Measurements from ENCODE around the gene HDAC4.

DNA sequence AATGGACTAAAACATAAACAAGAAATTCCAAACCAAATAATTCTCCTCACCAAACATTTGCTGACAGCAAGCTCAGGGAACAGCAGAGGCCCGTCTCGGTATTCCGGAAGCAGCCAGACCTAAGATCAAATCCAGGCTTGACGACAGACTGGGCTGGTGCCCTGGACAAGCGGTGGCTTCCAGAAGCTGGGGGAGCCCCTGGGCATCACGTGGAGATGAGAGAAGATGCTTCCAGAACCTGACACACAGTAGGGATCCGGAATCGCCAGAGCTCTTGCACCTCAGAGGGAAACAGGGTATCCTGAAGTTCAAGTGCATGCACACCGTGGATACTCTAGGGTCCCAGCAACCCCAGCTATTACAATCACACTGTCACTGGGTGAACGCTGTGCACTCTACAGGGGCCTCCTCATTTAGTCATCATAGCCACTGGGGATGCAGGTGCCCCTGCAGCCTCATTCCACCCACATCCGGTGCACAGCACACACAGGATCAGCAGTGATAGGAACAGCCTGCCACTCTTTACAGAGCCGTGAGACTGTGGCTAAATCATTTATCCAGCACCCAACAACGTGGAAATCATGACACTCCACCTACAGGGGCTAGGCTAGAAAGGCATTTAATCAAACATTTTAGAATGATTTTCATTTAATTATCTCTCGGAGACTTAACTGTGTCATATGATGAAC lies 102.6 kb downstream of the HDAC4 start:
- no peak for TF ChIP-seq SUZ12 (IDR thresholded peaks at IDR 0.05; ENCODE audit: low read length)
- no peak for TF ChIP-seq POLR2A (IDR thresholded peaks at IDR 0.05; ENCODE audit: control extremely low read depth in 1 of 2, low read depth in 2 of 2, low read length in 2 of 2)
- TF ChIP-seq, protein P1, sequence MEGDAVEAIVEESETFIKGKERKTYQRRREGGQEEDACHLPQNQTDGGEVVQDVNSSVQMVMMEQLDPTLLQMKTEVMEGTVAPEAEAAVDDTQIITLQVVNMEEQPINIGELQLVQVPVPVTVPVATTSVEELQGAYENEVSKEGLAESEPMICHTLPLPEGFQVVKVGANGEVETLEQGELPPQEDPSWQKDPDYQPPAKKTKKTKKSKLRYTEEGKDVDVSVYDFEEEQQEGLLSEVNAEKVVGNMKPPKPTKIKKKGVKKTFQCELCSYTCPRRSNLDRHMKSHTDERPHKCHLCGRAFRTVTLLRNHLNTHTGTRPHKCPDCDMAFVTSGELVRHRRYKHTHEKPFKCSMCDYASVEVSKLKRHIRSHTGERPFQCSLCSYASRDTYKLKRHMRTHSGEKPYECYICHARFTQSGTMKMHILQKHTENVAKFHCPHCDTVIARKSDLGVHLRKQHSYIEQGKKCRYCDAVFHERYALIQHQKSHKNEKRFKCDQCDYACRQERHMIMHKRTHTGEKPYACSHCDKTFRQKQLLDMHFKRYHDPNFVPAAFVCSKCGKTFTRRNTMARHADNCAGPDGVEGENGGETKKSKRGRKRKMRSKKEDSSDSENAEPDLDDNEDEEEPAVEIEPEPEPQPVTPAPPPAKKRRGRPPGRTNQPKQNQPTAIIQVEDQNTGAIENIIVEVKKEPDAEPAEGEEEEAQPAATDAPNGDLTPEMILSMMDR (IDR thresholded peaks at IDR 0.05; ENCODE audit: control extremely low read depth in 1 of 3, insufficient read depth in 1 of 3, low read depth in 1 of 3, low read length in 3 of 3), result no peak
- TF ChIP-seq BRCA1 (IDR thresholded peaks at IDR 0.05; ENCODE audit: low read depth, low read length), result no peak
- no peak for TF ChIP-seq EGR1 (IDR thresholded peaks at IDR 0.05; ENCODE audit: borderline replicate concordance, low read depth, low read length)
- no peak for TF ChIP-seq CREB1 (IDR thresholded peaks at IDR 0.05)
- TF ChIP-seq SIN3A (conservative IDR thresholded peaks at IDR 0.05 in 1 of 2, IDR thresholded peaks at IDR 0.05 in 1 of 2; ENCODE audit: low read depth in 1 of 2, low read length in 2 of 2), result no peak
- TF ChIP-seq YY1 (IDR thresholded peaks at IDR 0.05; ENCODE audit: low read depth, low read length), result no peak
- TF ChIP-seq, protein P2, sequence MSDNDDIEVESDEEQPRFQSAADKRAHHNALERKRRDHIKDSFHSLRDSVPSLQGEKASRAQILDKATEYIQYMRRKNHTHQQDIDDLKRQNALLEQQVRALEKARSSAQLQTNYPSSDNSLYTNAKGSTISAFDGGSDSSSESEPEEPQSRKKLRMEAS (IDR thresholded peaks at IDR 0.05), result no peak
- TF ChIP-seq TAF1 (IDR thresholded peaks at IDR 0.05; ENCODE audit: low read depth, low read length), result no peak
- TF ChIP-seq, protein P3, sequence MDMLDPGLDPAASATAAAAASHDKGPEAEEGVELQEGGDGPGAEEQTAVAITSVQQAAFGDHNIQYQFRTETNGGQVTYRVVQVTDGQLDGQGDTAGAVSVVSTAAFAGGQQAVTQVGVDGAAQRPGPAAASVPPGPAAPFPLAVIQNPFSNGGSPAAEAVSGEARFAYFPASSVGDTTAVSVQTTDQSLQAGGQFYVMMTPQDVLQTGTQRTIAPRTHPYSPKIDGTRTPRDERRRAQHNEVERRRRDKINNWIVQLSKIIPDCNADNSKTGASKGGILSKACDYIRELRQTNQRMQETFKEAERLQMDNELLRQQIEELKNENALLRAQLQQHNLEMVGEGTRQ (IDR thresholded peaks at IDR 0.05; ENCODE audit: low read length), result no peak
- TF ChIP-seq SP4 (IDR thresholded peaks at IDR 0.05; ENCODE audit: low read length), result no peak

All from H1 (cell line).